Stimulated activated CD8-positive, alpha-beta memory T cell treated with anti-CD3 and anti-CD28 coated beads, Interleukin-4, amount 100 ng/mL, for 1 hour (primary cell): ENCODE results near the gene ZNF75A.

ENCODE experiments used
- DNase-seq, 2 donors: peaks; one replicate each; pipeline ENCODE4 v3.0.0-alpha.2; 2020; ENCODE audit warnings: low read depth in 2 of 2, low spot score in 1 of 2

The ZNF75A gene

GRCh38 chr16:3285131-3285530 lies 20.2 kb upstream of the ZNF75A start:
- DNase-seq: no peak

- DNase-seq: no peak
These were observed 15.2 kb upstream of the ZNF75A start for GRCh38 chr16:3289998-3290673.

- DNase-seq: no peak
These were observed 12.7 kb upstream of the ZNF75A start for GRCh38 chr16:3292604-3293003.

- DNase-seq: no peak
These were observed 10.1 kb upstream of the ZNF75A start for GRCh38 chr16:3295209-3295608.

- DNase-seq: no peak
These were observed 9.5 kb upstream of the ZNF75A start for GRCh38 chr16:3295783-3296182.

- DNase-seq: no peak
These were observed 927 bp upstream of the ZNF75A start for GRCh38 chr16:3304370-3304769.

- no peak for DNase-seq
These were observed 781 bp downstream of the ZNF75A start for GRCh38 chr16:3306078-3306477.

- no peak for DNase-seq
These were observed 6.2 kb downstream of the ZNF75A start for GRCh38 chr16:3311496-3311895.

GRCh38 chr16:3317315-3317999 lies 12.2 kb downstream of the ZNF75A start:
- no peak for DNase-seq

- no peak for DNase-seq
These were observed 16.5 kb downstream of the ZNF75A start for GRCh38 chr16:3321816-3322215.

- DNase-seq: no peak
These were observed 22.2 kb downstream of the ZNF75A start for GRCh38 chr16:3327514-3327913.

- DNase-seq: no peak
These were observed 22.8 kb downstream of the ZNF75A start for GRCh38 chr16:3328104-3328503.

- DNase-seq: no peak
These were observed 23.3 kb downstream of the ZNF75A start for GRCh38 chr16:3328643-3329042.

- no peak for DNase-seq
These were observed 40.7 kb downstream of the ZNF75A start for GRCh38 chr16:3346041-3346440.

GRCh38 chr16:3347586-3347985 lies 42.3 kb downstream of the ZNF75A start:
- DNase-seq: no peak

GRCh38 chr16:3348547-3349167 lies 43.4 kb downstream of the ZNF75A start:
- DNase-seq: no peak

GRCh38 chr16:3349175-3349574 lies 43.9 kb downstream of the ZNF75A start:
- DNase-seq: no peak

- no peak for DNase-seq
These were observed 50.3 kb downstream of the ZNF75A start, which contains the start of gene OR2C1 for GRCh38 chr16:3355589-3355988. Gene OR2C1 (plus strand): TSS chr16:3355889. CDS start chr16:3355941, 52 bp downstream.

- no peak for DNase-seq
These were observed 50.8 kb downstream of the ZNF75A start for GRCh38 chr16:3356118-3356517.

- no peak for DNase-seq
These were observed 53.6 kb downstream of the ZNF75A start for GRCh38 chr16:3358871-3359270.

GRCh38 chr16:3362931-3363330 lies 57.6 kb downstream of the ZNF75A start:
- DNase-seq: no peak

- DNase-seq: no peak
These were observed 58.5 kb downstream of the ZNF75A start for GRCh38 chr16:3363793-3364192.
